Trophoblast cell (in vitro differentiated cells and primary cell): ENCODE measurements around the gene KCTD14. TPM values are rescaled to one million over a fixed set of nuclear protein-coding genes. Genes with fewer than 3 reads are reported as not detected.

ENCODE experiments used
- DNase-seq, 2 donors: peaks; one replicate each; pipeline ENCODE4 v3.0.0-alpha.2; 2016
- H2AFZ ChIP-seq: 2 replicates; pipeline ENCODE4 v1.6.1; 2013; ENCODE audit warnings: low read length, moderate library complexity, mild to moderate bottlenecking; ENCODE audit not compliant: insufficient read depth, poor library complexity
- H2AK5ac ChIP-seq: 2 replicates; pipeline ENCODE4 v1.6.1; 2013; ENCODE audit warnings: mild to moderate bottlenecking, low read length
- H2BK120ac ChIP-seq: 2 replicates; pipeline ENCODE4 v1.6.1; 2013; ENCODE audit warnings: low read length, mild to moderate bottlenecking, moderate library complexity; ENCODE audit not compliant: insufficient read depth, poor library complexity
- H2BK12ac ChIP-seq: 2 replicates; pipeline ENCODE4 v1.6.1; 2013; ENCODE audit warnings: mild to moderate bottlenecking, low read length, moderate library complexity
- H2BK5ac ChIP-seq: 2 replicates; pipeline ENCODE4 v1.6.1; 2013; ENCODE audit warnings: low read length, low read depth, moderate library complexity, mild to moderate bottlenecking; ENCODE audit not compliant: poor library complexity
- H3K14ac ChIP-seq: 2 replicates; pipeline ENCODE4 v1.6.1; 2013; ENCODE audit warnings: mild to moderate bottlenecking, low read length
- H3K18ac ChIP-seq: 2 replicates; pipeline ENCODE4 v1.6.1; 2013; ENCODE audit warnings: mild to moderate bottlenecking, low read length
- H3K23ac ChIP-seq: 2 replicates; pipeline ENCODE4 v1.6.1; 2013; ENCODE audit warnings: low read length
- H3K27ac ChIP-seq: 2 replicates; pipeline ENCODE4 v1.5.1; 2013; ENCODE audit warnings: low read depth, mild to moderate bottlenecking, inconsistent platforms, low read length, moderate library complexity
- H3K27me3 ChIP-seq: 2 replicates; pipeline ENCODE4 v1.6.1; 2013; ENCODE audit warnings: inconsistent platforms, mild to moderate bottlenecking, low read length, moderate library complexity; ENCODE audit not compliant: insufficient read depth
- H3K36me3 ChIP-seq, 2 experiments: 1 replicate in 1 of 2; 2 replicates in 1 of 2; pipeline ENCODE4 v1.6.1; 2013; ENCODE audit warnings: low read length in 2 of 2, mild to moderate bottlenecking in 2 of 2, moderate library complexity in 1 of 2; ENCODE audit not compliant: insufficient read depth in 2 of 2, control insufficient read depth in 1 of 2
- H3K4ac ChIP-seq: 2 replicates; pipeline ENCODE4 v1.6.1; 2013; ENCODE audit warnings: low read depth, mild to moderate bottlenecking, low read length, moderate library complexity
- H3K4me1 ChIP-seq, 2 experiments: 1 replicate in 1 of 2; 2 replicates in 1 of 2; pipeline ENCODE4 v1.6.1; 2013; ENCODE audit warnings: low read length in 2 of 2, mild to moderate bottlenecking in 2 of 2, moderate library complexity in 1 of 2; ENCODE audit not compliant: insufficient read depth in 2 of 2, control insufficient read depth in 1 of 2
- H3K4me2 ChIP-seq: 2 replicates; pipeline ENCODE4 v1.6.1; 2013; ENCODE audit warnings: inconsistent platforms, mild to moderate bottlenecking, low read length, moderate library complexity
- H3K4me3 ChIP-seq: 2 replicates; pipeline ENCODE4 v1.5.1; 2013; ENCODE audit warnings: mild to moderate bottlenecking, low read depth, low read length, inconsistent platforms
- H3K79me1 ChIP-seq: one replicate; pipeline ENCODE4 v1.6.1; 2013; ENCODE audit warnings: low read length
- H3K79me2 ChIP-seq: 2 replicates; pipeline ENCODE4 v1.6.1; 2013; ENCODE audit warnings: low read length, mild to moderate bottlenecking; ENCODE audit not compliant: control insufficient read depth, insufficient read depth, poor library complexity
- H3K9ac ChIP-seq: 2 replicates; pipeline ENCODE4 v1.6.1; 2013; ENCODE audit warnings: mild to moderate bottlenecking, low read length
- H3K9me3 ChIP-seq: 2 replicates; pipeline ENCODE4 v1.6.1; 2013; ENCODE audit warnings: low read depth, mild to moderate bottlenecking, control low read depth, inconsistent platforms, low read length; ENCODE audit not compliant: insufficient read depth
- H4K12ac ChIP-seq: 2 replicates; pipeline ENCODE4 v1.6.1; 2013; ENCODE audit warnings: low read depth, mild to moderate bottlenecking, low read length, moderate library complexity
- H4K8ac ChIP-seq: 2 replicates; pipeline ENCODE4 v1.6.1; 2013; ENCODE audit warnings: low read depth, mild to moderate bottlenecking, low read length, moderate library complexity
- H4K91ac ChIP-seq: one replicate; pipeline ENCODE4 v1.6.1; 2013; ENCODE audit warnings: low read depth, mild to moderate bottlenecking, low read length, moderate library complexity
- WGBS: extraction: QIAGEN DNeasy Blood & Tissue Kit; methylation state at CpG from one replicate; pipeline ENCODE4 v1.1.7; 2013; ENCODE audit warnings: missing lambda C conversion rate; ENCODE audit not compliant: insufficient read length, insufficient coverage; ENCODE audit errors: extremely low coverage; 5-methylcytosine and 5-hydroxymethylcytosine counted together
- polyA plus RNA-seq: library from polyadenylated mRNA; stranded (reverse); fragments of 200-250 nt; gene quantifications from 2 replicates; pipeline ENCODE4 v1.2.3, GENCODE V29; 2013

KCTD14 gene, protein sequence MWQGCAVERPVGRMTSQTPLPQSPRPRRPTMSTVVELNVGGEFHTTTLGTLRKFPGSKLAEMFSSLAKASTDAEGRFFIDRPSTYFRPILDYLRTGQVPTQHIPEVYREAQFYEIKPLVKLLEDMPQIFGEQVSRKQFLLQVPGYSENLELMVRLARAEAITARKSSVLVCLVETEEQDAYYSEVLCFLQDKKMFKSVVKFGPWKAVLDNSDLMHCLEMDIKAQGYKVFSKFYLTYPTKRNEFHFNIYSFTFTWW
- 44.7 and 47.8 TPM in 2 replicates for polyA plus RNA-seq

DNA sequence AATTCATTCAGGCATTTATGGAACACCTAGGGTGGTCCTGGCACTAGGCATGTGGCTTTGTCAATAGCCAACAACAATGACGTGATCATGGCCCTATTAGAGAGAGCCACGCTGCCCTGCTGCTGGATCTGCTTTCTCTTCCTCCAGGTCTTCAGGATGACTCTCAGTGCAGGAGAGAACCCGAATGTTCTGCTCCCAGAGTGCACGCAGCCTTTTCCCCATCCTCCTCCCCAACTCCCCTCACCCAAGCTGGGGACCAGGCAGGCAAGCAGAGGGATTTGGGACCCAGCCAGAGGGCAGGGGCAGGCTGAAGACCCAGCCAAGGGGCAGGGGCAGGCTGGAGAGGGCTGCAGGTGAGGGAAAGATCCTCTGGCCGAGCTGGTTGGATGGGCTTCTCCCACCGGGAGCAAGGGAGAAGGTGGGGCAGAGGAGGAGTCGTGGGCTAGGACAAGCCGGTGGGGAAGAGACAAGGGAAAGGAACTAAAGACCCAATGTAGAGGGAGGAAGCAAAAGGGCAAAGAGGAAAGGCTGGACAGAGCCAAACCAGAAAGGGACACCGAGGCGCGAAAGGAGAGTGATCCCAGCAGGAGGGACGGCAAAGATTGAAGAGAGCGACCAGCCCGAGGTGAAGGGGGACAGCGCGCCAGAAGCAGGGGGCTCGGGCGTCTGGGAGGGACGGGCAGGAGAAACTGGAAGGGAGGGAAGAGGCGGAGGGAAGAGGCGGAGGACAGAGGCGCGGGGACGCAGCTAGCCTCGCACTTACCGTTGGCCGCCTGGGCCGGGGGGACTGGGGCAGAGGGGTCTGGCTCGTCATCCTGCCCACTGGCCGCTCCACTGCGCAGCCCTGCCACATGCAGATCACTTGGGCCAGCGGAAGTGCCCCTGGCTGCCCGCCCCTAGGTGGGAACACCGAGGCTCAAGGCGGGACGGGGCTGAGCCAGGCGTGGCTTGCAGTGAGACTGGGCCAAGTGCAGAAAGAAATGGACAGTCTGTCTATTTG is at the start of gene KCTD14:
Gene KCTD14, minus strand, starts transcription at position 880 of the 1,000 bp plus-strand sequence. Its CDS starts 27 bp downstream, at position 853.
- no CpG with 5 or more reads among the region's 37 CpGs for WGBS
- peak within 1 kb of the TSS; percentile 19 for H2BK12ac ChIP-seq

GRCh38 chr11:78072455-78072854 is 49.4 kb upstream of the KCTD14 start:
- no peak overlapping the region for H3K23ac ChIP-seq

More for the DNA sequence above, at the start of gene KCTD14:
- H3K79me1 ChIP-seq = peaks cover 18% of the 10 kb centered on the region
- peak within 1 kb of the TSS; percentile 62 for H2AFZ ChIP-seq
- H3K18ac ChIP-seq = peak within 1 kb of the TSS; percentile 20
- peak within 1 kb of the TSS; percentile 23 for H3K4ac ChIP-seq
- H3K14ac ChIP-seq = peak within 1 kb of the TSS; percentile 29
- peak within 1 kb of the TSS; percentile 61 for H4K91ac ChIP-seq
- peak within 1 kb of the TSS; percentile 7 for H2BK5ac ChIP-seq
- peak within 1 kb of the TSS; percentile 65 for H3K4me2 ChIP-seq
- H3K4me1 ChIP-seq = peaks cover 10 to 26% of the 10 kb centered on the region in 2 experiments
- H3K23ac ChIP-seq = no peak within 1 kb of the TSS
- peaks cover 3% of the 10 kb centered on the region for H3K79me2 ChIP-seq
- peak within 1 kb of the TSS; percentile 25 for H3K9ac ChIP-seq
- H3K9me3 ChIP-seq = no peaks in the 10 kb centered on the region
- H3K4me3 ChIP-seq = peak within 1 kb of the TSS; percentile 72
- peak within 1 kb of the TSS; percentile 44 for H4K8ac ChIP-seq
- DNase-seq = peak in 1 of 2 donors; percentile 34
- no peaks in the 10 kb centered on the region for H3K27me3 ChIP-seq
- peak within 1 kb of the TSS; percentile 33 for H2BK120ac ChIP-seq
- H3K36me3 ChIP-seq = peaks cover 0 to 1% of the 10 kb centered on the region in 2 experiments
- peak within 1 kb of the TSS; percentile 4 for H4K12ac ChIP-seq
- peak within 1 kb of the TSS; percentile 21 for H3K27ac ChIP-seq
- H2AK5ac ChIP-seq = no peak within 1 kb of the TSS

DNA sequence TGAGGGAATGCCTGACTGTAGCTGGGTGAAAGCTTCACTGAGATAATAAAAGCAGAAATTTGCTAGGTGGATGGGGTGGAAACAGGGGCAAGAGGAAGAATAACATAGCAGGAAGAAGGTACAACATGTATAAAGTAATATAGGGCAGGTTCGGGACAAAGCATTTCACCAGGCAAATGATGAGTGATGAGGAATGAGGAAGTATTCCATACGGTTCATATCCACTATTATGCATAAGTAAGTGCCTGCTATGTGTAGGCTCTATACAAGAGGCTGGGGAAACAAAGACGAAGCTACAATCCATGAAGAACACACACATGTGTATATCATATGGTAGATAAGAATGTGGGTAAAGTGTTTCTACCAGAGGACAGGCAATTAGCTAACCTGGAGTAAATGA is 48.6 kb upstream of the KCTD14 start:
- Histone ChIP-seq H3K4me2 (no peak overlapping the region), H3K79me1 (peaks cover 2% of the 10 kb centered on the region), H3K18ac (no peak overlapping the region), H3K14ac (no peak overlapping the region), H2AK5ac (no peak overlapping the region), H3K4me3 (no peak overlapping the region), H3K79me2 (peaks cover 9% of the 10 kb centered on the region), H3K9me3 (no peaks in the 10 kb centered on the region), H2BK120ac (no peak overlapping the region), H3K4me1 (peaks cover 5 to 7% of the 10 kb centered on the region in 2 experiments), H2AFZ (no peak overlapping the region), H3K4ac (no peak overlapping the region), H3K23ac (no peak overlapping the region), H2BK12ac (no peak overlapping the region), H3K36me3 (peaks cover 22 to 32% of the 10 kb centered on the region in 2 experiments), H4K91ac (no peak overlapping the region), H4K12ac (no peak overlapping the region), H4K8ac (no peak overlapping the region), H3K27me3 (no peaks in the 10 kb centered on the region), H3K9ac (no peak overlapping the region), H3K27ac (no peak overlapping the region), H2BK5ac (no peak overlapping the region)
- no peak for DNase-seq
- no CpG with 5 or more reads among the region's 3 CpGs for WGBS

More at GRCh38 chr11:78072455-78072854, 49.4 kb upstream of the KCTD14 start:
- H3K27me3 ChIP-seq = no peaks in the 10 kb centered on the region
- no CpG with 5 or more reads among the region's 4 CpGs for WGBS
- no peak overlapping the region for H3K4me2 ChIP-seq
- H3K18ac ChIP-seq = no peak overlapping the region
- H4K8ac ChIP-seq = no peak overlapping the region
- H2AK5ac ChIP-seq = no peak overlapping the region
- H3K9ac ChIP-seq = no peak overlapping the region
- peaks cover 14% of the 10 kb centered on the region for H3K79me2 ChIP-seq
- H3K4me1 ChIP-seq = peaks cover 7 to 11% of the 10 kb centered on the region in 2 experiments
- no peak overlapping the region for H2BK5ac ChIP-seq
- peaks cover 3% of the 10 kb centered on the region for H3K79me1 ChIP-seq
- H3K27ac ChIP-seq = no peak overlapping the region
- H3K4ac ChIP-seq = no peak overlapping the region
- no peak overlapping the region for H2AFZ ChIP-seq
- DNase-seq = no peak
- no peak overlapping the region for H3K4me3 ChIP-seq
- no peak overlapping the region for H4K12ac ChIP-seq
- no peak overlapping the region for H2BK120ac ChIP-seq
- H2BK12ac ChIP-seq = no peak overlapping the region
- H3K9me3 ChIP-seq = no peaks in the 10 kb centered on the region
- no peak overlapping the region for H4K91ac ChIP-seq
- H3K14ac ChIP-seq = no peak overlapping the region
- H3K36me3 ChIP-seq = peaks cover 25 to 32% of the 10 kb centered on the region in 2 experiments

DNA sequence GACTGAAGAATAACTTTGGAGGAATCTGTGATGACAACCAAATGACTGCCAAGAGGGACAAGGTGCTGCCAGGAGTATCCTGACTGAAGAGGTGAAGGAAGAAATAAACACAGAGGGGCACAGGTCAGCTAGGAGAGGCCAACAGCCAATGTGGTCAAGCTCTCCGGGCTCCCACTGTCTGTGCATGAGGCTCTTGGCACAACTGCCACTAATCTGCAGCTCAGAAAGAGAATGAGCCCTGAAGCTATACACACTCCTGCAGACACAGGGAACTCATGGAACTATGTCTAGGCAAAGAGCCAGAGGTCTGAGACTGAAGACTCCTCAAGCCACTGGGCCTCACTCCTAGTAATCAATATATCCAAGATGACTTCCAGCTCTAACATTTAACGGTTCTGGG is 47.5 kb upstream of the KCTD14 start:
- Histone ChIP-seq H4K8ac (no peak overlapping the region), H3K23ac (no peak overlapping the region), H3K4ac (no peak overlapping the region), H3K4me1 (peaks cover 3 to 5% of the 10 kb centered on the region in 2 experiments), H3K18ac (peak overlapping the region; percentile 14), H3K27ac (no peak overlapping the region), H3K36me3 (peaks cover 21 to 30% of the 10 kb centered on the region in 2 experiments), H3K9me3 (no peaks in the 10 kb centered on the region), H2AK5ac (no peak overlapping the region), H4K91ac (no peak overlapping the region), H3K14ac (no peak overlapping the region), H2BK120ac (no peak overlapping the region), H3K27me3 (no peaks in the 10 kb centered on the region), H3K79me2 (peaks cover 5% of the 10 kb centered on the region), H3K79me1 (no peaks in the 10 kb centered on the region), H2AFZ (no peak overlapping the region), H3K4me3 (no peak overlapping the region), H2BK12ac (no peak overlapping the region), H2BK5ac (peak overlapping the region; percentile 51), H3K9ac (no peak overlapping the region), H4K12ac (no peak overlapping the region), H3K4me2 (no peak overlapping the region)
- DNase-seq = no peak
- no CpG with 5 or more reads among the region's 2 CpGs for WGBS
